Stimulated activated naive CD8-positive, alpha-beta T cell treated with anti-CD3 and anti-CD28 coated beads, Interleukin-15, Interleukin-2, amounts not matched to agents 100 U/mL and 50 U/mL, for 24 hours (primary cell): ENCODE results near the gene ESYT1.
"Not testable (repeated sequence)": the region's sequence is repeated elsewhere in the genome, so short reads cannot be mapped to it uniquely, and the experiment has no call there.

Source experiments
- ATAC-seq: fragments of 150-1000 bp; cut with Tn5 transposase; one replicate; pipeline ENCODE4 v1.10.0; 2021
- DNase-seq: peaks from one replicate; pipeline ENCODE4 v3.0.0; 2021

The ESYT1 gene

DNA sequence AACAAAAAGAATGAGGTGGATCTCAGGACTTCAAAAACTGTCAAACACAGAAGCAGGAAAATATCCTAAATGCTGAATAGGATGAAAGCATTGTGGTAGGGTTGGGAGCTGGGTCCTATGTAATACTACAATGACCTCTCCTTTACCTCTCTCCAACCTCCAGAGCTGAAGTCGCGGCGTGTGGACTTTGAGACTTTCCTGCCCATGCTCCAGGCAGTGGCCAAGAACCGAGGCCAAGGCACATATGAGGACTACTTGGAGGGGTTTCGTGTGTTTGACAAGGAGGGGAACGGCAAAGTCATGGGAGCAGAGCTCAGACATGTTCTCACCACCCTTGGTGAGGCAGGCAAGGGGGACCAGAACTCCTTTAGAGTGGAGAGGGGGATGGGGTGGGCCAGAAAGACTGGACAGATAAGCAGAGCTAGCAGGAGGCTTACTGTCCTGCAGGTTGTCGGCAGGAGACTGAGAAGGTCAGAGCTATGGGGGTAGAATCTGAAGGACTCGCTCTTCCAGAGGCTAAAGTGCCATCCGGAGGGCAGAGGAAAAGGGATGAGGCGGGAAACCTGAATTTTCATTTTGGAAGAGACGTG lies 27.3 kb downstream of the ESYT1 start:
- DNase-seq (no peak), ATAC-seq (no peak)

DNA sequence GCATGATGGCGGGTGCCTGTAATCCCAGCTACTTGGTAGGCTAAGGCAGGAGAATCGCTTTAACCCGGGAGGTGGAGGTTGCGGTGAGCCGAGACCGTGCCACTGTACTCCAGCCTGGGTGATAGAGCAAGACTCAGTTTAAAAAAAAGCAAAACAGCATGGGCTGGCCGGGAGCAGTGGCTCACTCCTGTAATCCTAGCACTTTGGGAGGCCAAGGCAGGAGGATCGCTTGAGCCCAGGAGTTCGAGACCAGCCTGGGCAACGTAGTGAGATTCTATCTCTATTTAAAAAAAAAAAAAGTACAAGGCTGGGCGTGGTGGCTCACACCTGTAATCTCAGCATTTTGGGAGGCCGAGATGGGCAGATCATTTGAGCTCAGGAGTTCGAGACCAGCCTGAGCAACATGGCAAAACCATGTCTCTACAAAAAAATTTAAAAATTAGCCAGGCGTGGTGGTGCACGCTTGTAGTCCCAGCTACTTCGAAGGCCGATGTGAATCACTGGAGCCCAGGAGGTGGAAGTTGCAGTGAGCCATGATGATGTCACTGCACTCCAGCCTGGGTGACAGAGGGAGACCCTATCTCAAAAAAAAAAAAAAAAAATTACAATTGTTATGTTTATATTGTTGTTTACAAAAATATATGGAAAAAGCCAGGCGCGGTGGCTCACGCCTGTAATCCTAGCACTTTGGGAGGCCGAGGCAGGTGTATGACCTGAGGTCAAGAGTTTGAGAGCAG lies 28.6 kb downstream of the ESYT1 start:
- ATAC-seq: not testable (repeated sequence)

DNA sequence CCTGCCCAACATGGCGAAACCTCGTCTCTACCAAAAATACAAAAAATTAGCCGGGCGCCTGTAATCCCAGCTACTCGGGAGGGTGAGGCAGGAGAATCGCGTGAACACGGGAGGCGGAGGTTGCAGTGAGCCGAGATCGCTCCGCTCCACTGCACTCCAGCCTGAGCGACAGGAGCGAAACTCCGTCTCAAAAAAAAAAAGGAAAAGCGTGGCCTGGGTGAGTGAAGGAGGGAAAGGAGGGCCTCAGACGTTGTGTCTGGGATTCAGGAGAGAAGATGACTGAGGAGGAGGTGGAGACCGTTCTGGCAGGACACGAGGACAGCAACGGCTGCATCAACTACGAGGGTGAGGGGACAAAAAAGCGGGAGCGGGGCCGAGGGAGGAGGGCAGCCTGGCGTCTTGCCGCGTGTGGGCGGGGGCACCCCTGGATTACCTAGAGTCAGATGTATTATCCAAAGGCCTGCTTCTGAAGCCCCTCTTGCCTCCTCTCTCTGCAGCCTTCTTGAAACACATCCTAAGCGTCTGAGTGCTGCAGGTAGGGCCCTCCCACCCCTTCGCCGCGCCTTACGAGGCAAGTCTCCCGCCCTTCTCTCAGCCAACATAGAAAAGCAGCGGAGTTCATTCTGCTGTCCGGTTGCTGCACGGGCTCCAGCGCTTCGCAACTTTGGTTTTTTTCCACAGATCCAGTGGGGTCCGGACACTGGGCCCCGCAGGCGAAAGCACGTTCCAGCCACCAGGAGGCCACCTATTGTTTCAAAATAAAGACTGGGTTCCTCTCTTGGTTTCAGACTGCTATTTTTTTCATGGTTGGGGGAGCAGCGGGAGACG lies 29.3 kb downstream of the ESYT1 start:
- ATAC-seq (peak; percentile 19), DNase-seq (peak; percentile 60)

More for the DNA sequence above, 28.6 kb downstream of the ESYT1 start:
- not testable (repeated sequence) for DNase-seq

- peak; percentile 91 for DNase-seq
- ATAC-seq: peak; percentile 88
Observed at GRCh38 chr12:56158029-56158925, 30.2 kb downstream of the ESYT1 start, which contains the start of gene MYL6. MYL6 (plus strand) TSS chr12:56158359; CDS start chr12:56158402, 43 bp downstream.

DNA sequence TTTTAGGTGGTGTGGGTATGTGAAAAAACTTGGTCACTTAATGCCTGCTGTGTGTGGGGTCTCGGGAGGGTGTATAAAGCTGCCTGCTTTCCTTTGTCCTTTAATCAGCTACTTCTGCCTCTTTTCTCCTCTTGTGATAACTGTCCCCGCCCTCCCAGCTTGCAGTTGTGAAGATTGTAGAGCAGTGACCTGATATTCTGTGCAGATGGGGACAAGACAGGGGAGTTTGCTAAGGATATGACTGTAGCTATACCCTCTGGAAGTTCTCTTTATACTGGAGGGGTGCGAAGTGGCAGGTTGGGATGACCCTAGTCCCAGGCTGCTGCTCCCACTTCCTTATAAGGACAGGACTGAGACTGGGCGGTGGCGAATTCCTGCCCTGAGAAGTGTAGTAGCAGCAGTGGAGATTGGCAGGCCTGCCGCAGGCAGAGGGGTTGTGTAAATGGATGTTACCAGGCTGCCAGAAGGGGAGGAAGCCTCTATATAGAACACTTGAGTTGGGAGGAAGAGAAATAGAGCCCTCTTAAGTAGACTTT lies 30.9 kb downstream of the ESYT1 start:
- peak; percentile 6 for ATAC-seq
- peak; percentile 35 for DNase-seq

- ATAC-seq (no peak), DNase-seq (no peak)
Observed at GRCh38 chr12:56159482-56160192, 31.6 kb downstream of the ESYT1 start.

GRCh38 chr12:56160193-56160763 lies 32.2 kb downstream of the ESYT1 start:
- ATAC-seq (peak; percentile 38), DNase-seq (peak; percentile 59)

DNA sequence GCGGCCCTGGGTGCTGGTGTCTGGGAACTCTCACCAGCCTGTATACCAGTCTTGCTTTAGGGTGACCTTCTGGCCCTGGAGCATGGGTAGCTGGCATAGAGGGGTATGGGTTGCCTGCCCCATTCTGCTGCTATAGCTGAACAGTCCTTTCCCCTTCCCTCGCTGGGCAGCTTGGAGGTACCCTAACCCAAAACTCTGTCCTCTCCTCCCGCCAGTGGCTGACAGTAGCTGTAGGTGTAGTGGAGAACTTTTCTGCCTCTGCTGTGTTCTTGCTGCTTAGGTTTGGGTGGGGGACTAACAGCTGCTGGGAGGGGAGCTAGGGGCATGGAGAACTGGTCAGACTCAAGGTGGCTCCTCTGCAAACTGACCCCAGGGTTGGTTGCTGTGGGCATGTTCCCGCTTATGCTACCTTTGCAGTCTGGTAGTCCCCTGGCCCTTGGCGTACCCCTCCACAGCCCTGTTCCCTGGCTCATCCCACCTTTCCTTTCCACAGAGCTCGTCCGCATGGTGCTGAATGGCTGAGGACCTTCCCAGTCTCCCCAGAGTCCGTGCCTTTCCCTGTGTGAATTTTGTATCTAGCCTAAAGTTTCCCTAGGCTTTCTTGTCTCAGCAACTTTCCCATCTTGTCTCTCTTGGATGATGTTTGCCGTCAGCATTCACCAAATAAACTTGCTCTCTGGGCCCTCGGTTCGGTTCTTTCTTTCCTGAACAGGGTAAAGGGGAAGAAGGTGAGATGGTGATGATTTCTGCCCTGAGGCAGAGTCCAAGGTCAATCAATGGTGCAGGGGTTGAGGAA lies 33.0 kb downstream of the ESYT1 start:
- ATAC-seq (no peak), DNase-seq (no peak)

DNA sequence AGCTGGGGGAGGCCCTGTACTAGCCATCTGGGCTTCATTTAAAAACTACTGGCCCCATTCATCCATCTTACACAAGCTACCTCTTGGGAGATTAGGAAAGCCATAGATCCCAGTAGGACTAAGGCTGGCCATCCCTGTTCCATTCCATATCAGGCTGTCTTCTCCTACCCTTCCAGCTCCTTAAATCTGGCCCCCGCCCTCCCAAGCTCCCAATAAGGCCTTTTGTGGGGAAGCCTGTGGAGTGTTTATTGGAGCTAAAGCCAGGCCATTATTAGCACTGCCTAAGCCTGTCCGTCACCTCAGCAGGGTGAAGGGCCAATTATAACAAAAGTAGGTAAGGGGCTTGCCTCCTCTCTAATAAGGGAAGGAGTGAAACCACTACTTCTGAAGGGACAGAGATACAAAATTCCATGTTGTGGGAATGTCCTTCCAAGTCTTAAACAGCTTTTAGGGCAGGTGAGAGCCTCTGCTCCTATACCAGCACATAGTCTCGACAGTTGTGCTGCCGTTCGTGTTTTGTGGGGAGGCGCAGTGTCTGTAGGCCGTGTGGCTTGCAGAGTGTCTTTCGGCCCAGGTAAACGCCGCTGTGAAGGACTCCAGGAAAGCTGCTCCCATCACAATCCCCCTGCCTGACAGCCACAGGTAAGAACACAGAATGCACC lies 33.8 kb downstream of the ESYT1 start:
- DNase-seq: no peak
- no peak for ATAC-seq

DNA sequence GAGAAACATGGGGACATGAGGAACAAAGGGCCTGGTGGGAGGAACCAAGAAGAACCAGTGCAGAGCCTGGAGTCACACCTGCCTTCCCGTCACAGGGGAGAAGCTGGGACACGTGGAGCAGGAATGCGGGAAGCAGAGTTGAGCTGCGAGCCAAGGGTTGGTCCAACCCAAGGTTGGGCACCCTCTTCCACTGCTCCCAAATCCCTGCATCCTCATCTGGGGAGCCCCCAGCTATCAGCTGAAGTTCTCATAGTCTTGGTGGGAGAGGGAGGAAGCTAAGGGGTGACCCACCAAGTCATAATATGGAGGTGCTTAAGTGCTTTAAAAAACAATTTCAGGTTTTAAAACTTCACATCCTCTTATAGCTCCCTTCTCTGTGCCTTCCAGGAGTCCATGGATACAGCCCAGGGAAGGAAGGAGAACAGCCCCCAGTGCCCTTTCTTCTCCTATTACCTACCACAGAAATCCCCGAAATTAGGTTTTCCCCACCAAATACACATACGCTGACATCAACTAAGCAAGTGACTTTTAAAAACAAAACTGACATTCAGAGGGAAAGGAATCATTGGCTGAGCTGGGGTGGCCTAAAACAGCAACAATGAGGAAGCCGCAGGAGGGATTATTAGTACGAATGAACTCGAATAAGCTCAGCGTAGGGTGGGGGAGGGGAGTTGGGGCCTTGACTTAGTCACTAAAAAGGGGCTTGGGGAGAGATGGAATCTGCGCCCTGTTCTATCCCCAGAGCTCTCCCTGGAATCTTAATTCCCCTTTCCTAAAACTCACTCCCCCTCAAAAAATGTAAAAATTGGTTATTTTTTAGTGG lies 34.6 kb downstream of the ESYT1 start:
- no peak for DNase-seq
- no peak for ATAC-seq

DNA sequence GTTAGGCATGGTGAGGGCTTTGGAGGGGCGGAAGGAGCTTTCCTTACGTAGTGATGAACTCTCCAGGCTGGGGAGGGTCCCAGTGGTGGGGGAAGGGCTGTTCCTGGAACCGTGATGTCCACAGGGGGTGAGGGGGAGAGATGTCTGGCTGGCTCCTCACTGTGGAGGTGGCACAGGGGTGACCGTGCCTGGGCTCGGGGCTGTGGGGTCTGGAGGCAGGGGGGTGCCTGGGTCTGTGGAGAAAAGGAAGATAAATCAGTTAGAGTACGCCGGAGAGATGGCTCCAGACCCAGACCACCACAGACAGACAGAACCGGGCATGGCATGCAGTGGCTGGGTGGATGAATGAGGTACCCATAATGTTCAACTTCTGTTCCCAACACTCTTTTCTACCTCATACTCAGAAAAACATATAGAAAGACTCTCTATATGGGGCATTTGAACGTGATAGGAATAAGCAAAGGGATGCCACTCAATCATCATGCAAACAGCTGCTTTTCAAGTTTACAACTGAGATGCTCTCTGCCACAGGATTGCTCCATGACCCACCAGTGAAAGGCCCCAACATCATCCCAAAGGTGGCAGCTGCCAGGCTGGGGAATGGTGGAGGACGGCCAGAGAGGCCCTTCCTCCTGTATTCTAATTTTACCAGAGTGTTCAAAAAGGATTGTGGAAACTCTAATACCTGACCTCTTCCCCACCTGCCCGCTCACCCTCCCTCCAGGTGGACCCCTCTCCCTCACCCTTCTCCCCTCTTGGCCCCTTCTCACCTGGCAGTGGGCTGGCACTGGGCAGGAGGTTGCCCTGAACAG lies 35.7 kb downstream of the ESYT1 start:
- DNase-seq: no peak
- no peak for ATAC-seq

- DNase-seq: no peak
- ATAC-seq: no peak
Observed at GRCh38 chr12:56164345-56164729, 36.3 kb downstream of the ESYT1 start.

DNA sequence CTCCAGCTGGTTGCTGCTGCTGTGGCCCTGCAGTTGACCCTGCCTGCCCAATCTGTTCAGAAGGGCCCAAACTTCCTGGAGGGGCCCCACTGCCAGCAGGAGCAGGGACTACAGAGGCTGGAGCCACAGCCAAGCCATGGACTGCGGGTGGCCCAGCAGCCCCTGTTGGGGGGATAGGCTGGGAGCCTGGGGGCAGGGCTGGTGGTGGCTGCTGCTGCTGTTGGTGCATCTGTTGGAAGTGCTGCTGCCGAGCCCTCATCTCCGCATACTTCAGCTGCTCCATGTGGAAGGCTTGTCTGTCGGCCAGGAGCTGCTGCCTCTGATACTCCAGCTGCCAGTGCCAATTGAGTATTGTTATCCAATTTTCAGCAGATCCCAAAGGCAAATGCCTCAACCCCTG lies 37.3 kb downstream of the ESYT1 start:
- ATAC-seq (no peak), DNase-seq (no peak)

DNA sequence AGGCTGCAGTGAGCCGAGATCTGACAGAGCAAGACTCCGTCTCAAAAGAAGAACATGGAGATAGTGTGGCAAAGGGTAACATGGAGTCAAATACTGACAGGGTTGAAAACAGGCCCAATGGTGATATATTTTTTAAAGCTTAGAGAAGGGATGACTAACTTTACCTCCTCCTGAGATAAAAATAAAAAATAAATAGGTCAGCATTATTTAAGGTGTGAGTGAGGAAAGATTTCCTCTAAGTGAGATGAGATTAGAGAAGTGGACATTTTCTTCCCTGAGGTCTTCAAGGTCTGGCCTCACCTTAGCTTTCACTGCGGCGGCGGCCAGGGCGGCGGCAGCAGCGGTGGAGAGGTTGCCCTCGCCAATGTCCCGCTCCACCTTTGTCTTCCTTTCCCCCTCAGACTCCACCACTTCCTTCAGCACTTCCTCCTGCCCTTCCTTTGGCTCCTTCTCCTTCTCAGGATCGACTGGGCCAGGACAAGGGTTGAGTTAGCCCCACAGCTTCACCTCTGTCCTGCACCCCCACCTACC lies 41.2 kb downstream of the ESYT1 start:
- ATAC-seq (no peak), DNase-seq (no peak)

GRCh38 chr12:56172839-56173238 lies 44.8 kb downstream of the ESYT1 start:
- DNase-seq (no peak), ATAC-seq (no peak)

GRCh38 chr12:56178347-56178746 lies 50.3 kb downstream of the ESYT1 start:
- ATAC-seq (no peak), DNase-seq (no peak)

GRCh38 chr12:56186957-56187356 lies 58.9 kb downstream of the ESYT1 start:
- no peak for ATAC-seq
- DNase-seq: no peak
